Hematopoietic multipotent progenitor cell treated with erythropoietin and hydrocortisone succinate and interleukin-3 and kit ligand, for 17 days (in vitro differentiated cells): ENCODE measurements around the gene SMAD5.

Experiments used
- DNase-seq: peaks from one replicate; pipeline ENCODE4 v3.0.0-alpha.2; 2015; ENCODE audit warnings: low spot score

Gene SMAD5

DNA sequence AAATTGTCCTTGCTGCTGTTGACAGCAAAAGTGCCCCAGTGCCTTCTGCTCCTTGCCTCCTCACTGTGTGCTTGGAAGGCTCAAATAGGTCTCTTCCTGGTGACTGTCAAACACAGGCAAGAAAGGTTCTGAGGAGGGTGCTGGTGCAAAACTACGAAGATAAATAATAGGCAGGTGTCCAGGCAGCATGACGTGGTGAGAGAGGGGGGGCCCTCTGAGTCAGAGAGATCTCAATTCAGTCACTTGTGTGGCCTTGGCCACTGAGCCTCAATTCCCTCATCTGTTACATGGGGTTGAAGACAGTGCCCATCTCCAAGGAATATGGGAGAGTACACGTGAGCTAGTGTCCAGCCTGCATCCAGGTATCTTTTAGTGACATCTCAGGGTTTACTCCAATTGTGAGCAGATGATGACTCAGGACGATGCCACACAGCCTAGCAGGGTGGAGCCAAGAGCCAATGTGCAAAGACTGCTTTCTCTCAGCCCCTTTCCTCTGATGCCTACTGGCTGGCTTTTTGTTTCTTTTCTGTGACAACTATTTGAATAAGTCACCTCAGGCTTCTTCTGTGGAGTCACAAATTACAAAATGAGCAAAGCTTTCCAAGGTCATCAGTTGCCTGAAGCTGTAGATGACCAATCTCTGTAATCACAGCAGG, 90.1 kb downstream of the SMAD5 start:
- DNase-seq, result no peak

DNA sequence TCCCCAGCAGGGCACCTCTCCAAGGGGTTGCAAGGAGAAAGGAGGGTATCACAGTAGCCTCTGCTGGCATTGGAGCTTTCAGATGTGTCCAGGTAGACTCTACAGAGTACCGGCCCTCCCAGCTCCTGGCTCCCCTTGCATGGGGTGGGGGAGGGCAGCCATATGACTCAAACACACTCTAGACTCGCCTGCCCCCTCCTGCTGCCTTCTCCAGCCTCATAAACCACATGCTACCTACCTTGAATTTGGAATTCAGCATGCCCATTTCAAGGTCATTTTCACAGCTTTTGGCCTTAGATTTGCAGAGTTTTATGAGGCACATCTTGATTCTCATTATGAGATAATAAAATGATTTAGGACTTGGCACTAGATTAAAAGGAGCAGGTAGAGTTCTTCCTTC, 93.2 kb downstream of the SMAD5 start:
- DNase-seq, result no peak

DNA sequence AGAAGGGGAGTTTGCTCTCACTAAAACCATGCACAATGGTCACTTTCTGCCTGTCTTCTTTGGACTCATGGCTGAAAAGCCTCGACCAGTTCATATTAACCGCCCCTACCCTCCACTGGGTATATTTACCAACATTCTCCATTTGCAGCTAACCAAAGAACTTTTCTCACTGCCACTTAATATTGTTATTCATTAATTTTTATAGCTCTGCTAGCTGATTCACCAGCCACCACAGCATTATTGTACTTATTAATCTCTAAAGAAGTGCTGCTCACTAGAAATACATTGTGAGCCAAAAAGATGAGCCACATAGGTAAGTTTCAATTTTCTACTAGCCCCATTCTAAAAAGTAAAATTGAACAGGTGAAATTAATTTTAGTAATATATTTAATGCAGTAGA, 93.8 kb downstream of the SMAD5 start:
- DNase-seq, result no peak

DNA sequence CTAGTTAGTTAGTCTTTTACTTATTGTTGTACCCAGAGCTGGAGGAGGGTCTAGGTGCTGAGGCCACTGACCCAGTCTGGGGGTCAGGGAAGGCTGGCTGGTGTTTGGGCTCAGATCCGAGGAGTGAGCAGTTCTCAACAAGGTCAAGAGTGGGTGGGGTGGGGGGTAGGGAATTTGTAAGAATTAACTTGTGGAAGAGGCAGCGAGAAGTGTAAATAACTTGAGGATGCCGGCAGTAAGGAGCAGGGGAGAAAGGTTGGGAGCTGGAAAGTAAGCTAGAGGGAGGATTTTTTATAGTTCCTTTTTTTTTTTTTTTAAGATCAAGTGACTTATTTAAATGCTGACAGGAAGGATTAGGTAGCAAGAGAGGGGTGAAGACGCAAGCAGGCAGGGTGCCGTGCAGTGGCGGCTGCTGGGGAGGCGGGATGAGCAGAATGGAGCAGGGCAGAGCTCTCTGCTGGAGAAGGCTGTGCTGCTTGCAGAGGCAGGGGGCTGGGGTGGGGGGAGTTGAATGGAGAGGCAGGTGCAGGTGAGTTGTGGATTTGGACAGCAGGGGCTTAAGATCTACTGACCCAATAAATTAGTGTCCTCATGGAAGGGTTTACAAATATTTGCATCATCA, 95.6 kb downstream of the SMAD5 start:
- no peak for DNase-seq

DNA sequence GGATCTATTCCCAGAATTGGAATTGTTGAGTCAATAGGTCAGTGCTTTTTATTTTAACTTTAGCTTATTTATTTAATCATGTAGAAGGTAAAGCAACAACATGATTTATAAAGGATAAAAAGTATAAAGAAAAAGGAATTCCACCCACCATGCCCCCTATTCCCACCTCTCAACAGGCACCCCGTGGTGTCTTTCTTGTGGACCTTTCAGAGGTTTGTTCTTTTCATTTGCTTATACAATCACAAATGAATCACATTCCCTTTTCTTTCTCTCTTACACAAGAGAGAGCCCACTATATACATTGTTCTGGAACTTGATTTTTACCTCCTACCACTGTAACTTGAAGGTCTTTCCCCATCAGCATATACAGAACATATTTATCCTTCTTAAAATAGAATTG, 97.5 kb downstream of the SMAD5 start:
- DNase-seq, result no peak

DNA sequence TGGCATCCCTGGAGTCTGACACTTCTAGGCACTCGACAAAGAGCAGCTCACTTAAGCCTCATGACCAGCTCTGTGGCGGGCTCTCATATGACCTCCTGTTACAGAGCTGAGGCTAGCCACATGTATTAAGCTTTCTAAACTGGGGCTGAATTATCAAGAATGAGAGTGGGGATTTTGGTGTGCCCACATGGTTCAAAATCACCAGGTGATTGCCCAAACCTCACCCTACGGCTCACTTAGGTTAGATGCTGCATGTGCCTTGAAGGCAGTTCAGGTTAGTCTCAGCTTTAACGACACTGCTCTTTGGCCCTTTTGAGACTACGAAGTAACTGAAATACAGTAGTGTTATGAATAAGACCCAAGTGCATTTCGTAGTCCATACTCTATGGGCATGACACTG, 99.7 kb downstream of the SMAD5 start:
- DNase-seq, result no peak
